ENCODE results near the gene VASP.

DNA sequence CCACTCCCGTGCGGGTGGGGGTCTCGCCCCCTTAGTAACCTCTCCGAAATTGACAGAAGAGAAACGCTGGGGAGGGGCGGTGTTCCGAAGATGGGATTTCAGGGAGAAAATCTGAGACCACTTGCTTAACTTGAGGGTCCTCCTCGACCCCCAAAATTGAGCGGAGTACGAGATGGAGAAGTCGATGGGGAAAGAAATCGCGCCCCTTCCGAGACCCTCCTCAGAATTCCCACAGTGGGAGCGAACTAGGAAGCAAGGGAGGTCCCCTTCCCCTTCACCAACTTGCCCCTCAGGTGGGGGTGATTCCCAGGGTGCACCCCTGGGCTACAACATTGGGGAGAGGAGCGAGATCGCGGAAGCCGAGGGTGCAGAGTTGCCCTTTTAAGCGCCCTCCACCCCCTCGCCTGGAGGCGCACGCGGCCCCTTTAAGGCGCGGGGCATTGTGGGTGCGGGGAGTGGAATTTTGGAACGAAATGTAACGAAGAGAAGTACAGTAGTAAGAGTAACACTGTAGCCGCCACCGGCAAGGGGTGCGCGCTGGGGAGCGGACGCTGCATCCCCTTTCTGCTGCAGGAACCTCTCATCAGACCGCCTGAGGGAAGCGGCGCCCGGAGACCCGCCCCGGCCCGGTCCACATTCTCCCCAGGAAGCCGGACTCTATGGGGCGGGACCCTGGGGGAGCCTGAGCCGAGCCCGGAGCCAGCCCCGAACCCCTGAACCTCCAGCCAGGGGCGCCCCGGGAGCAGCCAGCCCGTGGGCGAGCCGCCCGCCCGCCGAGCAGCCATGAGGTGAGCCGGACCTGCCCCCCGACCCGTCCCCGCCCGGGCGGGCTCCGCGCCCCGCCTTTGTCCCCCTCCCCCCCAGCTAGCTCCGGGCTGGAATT is at the start of gene VASP:
- peak; percentile 44 to 85 for TF ChIP-seq POLR2A (IDR thresholded peaks at IDR 0.05)
- no peak for TF ChIP-seq CTCF (IDR thresholded peaks at IDR 0.05)

Measured in vagina (tissue), 2 donors.